ENCODE measurements around the gene STARD9.

- TF ChIP-seq USF1 (IDR thresholded peaks at IDR 0.05), result no peak
- no peak for TF ChIP-seq TAF1 (IDR thresholded peaks at IDR 0.05; ENCODE audit: low read depth)
- TF ChIP-seq REST (IDR thresholded peaks at IDR 0.05; ENCODE audit: low read depth), result no peak
Observed at GRCh38 chr15:42732095-42732827, 156.9 kb downstream of the STARD9 start.
